Tongue (tissue), 2 donors: Measurements from ENCODE around the gene ITPR1. TPM values are rescaled to one million over a fixed set of nuclear protein-coding genes. Genes with fewer than 3 reads are reported as not detected.

Experiments
- DNase-seq: peaks from one replicate; pipeline ENCODE4 v3.0.0-alpha.2; 2015
- total RNA-seq: library from RNA; depleted of rRNA; stranded (reverse); fragments of >200 nt; gene quantifications from one replicate; pipeline ENCODE4 v1.2.3, GENCODE V29; 2014

ITPR1 gene
- total RNA-seq, 1 donor from 2014 or later = 47.3 TPM

GRCh38 chr3:4533489-4534443 is 40.6 kb downstream of the ITPR1 start:
- peak; percentile 41 for DNase-seq

DNA sequence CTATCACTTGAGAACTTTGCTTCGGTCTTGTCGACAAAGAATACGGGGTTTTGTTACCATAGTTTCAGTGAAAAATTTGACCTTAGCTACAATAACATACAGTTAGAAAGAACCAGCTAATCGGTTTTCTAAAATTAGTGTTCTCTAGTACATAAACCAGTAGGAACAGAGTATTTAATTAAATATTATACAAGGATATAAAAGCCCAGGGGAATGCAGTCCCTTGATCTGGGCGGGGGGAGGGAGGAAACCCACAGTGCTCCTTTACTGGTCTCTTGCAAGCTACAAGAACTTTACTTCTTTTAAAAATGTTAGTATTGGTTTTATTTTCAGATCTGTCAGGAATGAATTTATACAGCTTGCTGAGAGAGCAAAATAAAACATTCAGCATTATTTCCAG is 41.8 kb downstream of the ITPR1 start:
- DNase-seq = no peak

DNA sequence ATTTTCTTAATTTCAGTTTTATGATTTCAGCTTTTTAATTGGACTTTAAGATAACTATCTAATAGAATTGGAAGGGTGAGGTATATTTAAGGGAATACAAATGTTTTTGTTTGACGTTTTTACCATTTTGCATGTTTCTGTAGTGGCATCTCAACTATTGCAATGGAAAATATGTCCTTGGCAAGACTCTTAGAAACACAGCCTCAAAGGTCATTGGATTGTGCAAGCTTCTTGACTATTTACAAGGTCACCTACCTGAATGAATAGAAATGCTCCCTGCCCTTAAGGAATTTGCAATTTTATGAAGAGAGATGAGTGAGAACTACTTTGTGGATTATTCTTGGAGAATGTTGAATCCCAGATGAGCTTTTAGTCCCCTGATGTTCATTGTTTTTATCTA is 43.1 kb downstream of the ITPR1 start:
- no peak for DNase-seq

DNA sequence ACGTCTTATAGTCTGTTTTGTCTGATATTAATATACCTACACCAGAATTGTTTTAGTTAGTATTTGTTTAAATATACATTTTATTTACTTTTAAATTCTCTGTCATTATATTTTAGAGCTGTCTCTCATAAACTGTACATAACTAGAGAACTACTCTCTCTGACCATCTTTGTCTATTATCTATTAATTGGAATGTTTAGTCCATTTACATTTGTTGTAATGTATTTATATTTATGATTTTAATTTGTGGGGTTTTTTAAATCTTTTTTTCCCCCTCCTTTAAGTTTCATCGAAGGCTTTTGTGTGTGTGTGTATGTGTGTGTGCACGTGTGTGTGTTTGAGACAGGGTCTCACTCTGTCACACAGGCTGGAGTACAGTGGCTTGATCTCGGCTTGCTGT is 47.1 kb downstream of the ITPR1 start:
- no peak for DNase-seq

- no peak for DNase-seq
Observed at GRCh38 chr3:4543110-4543509, 50.0 kb downstream of the ITPR1 start.

GRCh38 chr3:4546346-4547178 is 53.4 kb downstream of the ITPR1 start:
- DNase-seq = no peak

DNA sequence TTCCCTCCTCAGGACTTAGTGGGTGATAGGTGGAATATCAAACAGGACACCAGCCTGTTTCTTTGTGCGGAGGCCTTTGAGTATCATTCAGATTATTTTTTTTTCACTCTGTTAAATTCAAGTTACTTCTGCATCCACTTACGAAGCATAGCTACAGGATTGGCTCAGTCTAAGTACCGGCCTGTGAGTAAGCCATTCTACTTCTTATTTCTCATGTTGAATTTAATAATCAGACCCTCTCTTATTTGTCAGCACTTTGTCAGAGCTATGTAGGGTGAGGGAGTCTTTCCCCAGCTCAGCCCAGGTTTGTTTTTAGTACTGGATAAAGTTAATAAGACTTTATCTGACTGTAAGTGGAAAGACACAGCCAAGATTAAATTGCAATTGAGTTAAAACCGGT is 54.7 kb downstream of the ITPR1 start:
- no peak for DNase-seq

DNA sequence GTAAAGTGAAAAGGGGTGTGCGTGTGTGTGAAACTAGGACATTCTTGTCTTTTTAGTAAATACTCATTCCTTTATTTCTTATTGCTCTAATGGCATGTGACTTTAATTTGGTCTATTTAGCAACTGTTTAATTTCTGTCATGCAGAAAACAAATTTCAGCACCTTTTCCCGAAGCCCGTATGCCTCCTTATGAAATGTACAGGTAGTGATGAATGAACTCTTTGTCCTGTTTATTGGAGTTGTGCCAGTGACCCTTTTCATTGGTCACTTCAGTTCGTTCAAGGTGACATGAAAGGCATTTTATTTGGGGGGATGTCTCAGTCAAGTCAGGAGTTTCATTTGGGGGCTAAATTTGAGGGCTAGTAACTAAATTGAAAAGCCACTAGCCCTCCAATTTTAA is 55.2 kb downstream of the ITPR1 start:
- DNase-seq = no peak

DNA sequence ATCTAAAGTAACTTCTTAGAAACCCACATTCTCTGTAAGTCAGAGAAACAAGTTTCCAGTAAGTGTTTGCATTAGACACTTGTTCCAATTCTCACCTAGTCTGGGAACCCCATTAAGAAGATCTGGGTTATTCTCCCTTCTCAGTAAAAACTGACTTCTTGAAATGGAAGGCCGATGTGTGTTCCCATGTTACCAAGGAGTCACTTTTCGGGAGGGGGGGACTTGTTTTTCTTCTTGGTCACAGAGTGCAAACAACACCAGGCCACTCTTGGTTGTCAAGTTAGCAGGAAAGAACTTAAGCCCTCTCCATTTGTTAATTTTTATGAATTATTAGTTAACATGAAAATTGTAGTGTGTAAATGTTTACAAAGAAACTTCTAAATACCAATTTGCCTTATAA is 55.6 kb downstream of the ITPR1 start:
- DNase-seq = no peak

DNA sequence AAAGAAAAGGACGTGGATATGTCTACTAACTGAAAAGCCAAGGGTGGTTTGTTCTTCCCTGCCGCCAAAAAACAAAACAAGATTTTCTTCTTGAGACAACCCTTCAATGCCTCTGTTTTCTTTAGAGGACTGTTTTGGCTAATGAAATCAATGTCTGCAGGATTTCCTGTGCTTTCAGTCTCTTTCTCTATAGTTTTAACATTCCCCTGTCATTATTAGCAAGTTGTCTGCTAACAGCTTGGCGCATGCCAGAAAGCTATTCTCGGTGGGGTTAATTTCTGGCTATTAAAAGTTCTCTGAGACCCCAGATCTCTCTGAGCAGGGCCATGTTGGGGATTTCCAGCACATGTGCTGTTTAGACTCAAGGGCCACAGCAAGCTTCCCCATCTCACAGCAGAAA is 56.7 kb downstream of the ITPR1 start:
- no peak for DNase-seq

- DNase-seq = no peak
Observed at GRCh38 chr3:4551051-4551711, 58.0 kb downstream of the ITPR1 start.

- DNase-seq = no peak
Observed at GRCh38 chr3:4551794-4552442, 58.8 kb downstream of the ITPR1 start.

GRCh38 chr3:4552811-4553210 is 59.7 kb downstream of the ITPR1 start:
- DNase-seq = no peak

- no peak for DNase-seq
Observed at GRCh38 chr3:4561661-4562060, 68.5 kb downstream of the ITPR1 start.

DNA sequence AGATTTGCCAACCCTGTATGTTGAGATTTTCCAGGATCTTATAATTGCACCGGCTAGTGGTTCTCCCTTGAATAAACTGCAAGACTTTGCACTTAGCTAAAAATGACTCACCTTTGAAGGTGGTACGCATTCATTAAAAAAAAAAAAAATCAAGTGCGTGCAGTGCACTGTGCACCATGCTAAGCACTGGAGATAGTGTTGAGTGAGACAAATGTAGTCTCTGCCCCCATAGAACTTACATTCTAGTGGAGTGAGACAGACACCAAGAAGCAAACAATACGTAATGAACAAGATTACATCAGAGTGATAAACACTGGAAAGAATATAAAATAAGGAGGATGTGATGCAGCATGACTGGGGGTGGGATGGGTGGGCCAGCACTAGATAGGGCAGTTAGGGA is 69.4 kb downstream of the ITPR1 start:
- DNase-seq = no peak

- DNase-seq = no peak
Observed at GRCh38 chr3:4564270-4564669, 71.1 kb downstream of the ITPR1 start.

GRCh38 chr3:4564928-4565586 is 71.9 kb downstream of the ITPR1 start:
- DNase-seq = no peak

GRCh38 chr3:4565809-4566501 is 72.8 kb downstream of the ITPR1 start:
- DNase-seq = no peak

GRCh38 chr3:4568841-4569240 is 75.7 kb downstream of the ITPR1 start:
- no peak for DNase-seq

DNA sequence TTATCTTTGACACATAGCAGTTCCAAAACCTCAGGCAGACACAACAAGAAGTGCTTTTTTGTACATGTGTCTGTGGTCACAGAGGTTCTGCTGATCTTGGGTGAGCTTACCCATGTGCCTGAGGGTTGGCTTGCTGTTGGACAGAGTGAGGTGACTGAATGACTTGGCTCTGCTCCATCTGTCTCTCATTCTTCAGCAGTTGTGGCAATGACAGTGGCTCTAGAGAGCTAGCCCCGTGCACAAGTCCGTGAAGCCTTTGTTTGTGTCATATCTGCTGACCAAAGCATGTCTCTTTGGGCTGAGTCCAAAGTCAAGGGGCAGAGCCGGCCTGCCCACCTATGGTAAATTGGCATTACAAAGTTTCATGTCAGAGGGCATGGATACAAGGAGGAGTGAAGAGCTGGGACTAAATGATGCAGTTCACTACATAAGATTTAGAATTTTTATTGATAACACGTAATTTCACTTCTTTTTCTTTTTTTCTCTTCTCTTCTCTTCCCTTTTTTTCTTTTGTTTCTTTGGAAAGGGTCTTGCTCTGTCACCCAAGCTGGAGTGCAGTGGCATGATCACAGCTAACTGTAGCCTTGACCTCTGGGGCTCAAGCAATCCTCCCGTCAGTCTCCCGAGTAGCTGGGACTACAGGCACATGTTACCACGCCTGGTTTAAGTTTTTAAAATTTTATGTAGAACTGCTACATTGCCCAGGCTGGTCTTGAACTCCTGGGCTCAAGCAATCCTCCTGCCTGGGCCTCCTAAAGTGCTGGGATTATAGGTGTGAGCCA is 77.9 kb downstream of the ITPR1 start:
- DNase-seq = no peak
